A673 (cell line): ENCODE results near the gene DACT3. TPM values are rescaled to one million over a fixed set of nuclear protein-coding genes. Genes with fewer than 3 reads are reported as not detected.

Source experiments
- BruUV-seq: library from RNA; stranded (reverse); fragments of 400-500 nt; replicated peaks from 2 replicates; lab custom pipeline; 2021; lab: Mats Ljungman, UMichigan
- CTCF ChIA-PET: fragments of 300-600 bp; sonication (Branson Sonifier 250); formaldehyde crosslinking; loops from one replicate; lab custom pipeline; 2022; ENCODE audit warnings: antibody characterized with exemption; lab: Charles Lee
- POLR2A ChIA-PET: fragments of 300-600 bp; sonication (Branson Sonifier 250); formaldehyde crosslinking; loops from one replicate; lab custom pipeline; 2022; ENCODE audit warnings: antibody characterized with exemption; ENCODE audit not compliant: low non-redundant PET; lab: Charles Lee
- DNase-seq: peaks from one replicate; pipeline ENCODE4 v3.0.0-alpha.2; 2015; ENCODE audit warnings: low spot score
- H3K27ac ChIP-seq: fragments of 200-600 bp; sonication (generic); 2 replicates; pipeline ENCODE4 v1.5.1; 2016; ENCODE audit warnings: mixed run types, low read depth, mild to moderate bottlenecking, mixed read lengths, antibody characterized with exemption, low read length; ENCODE audit not compliant: poor library complexity, severe bottlenecking
- H3K27me3 ChIP-seq: fragments of 200-600 bp; sonication (generic); replicated peaks from 2 replicates; pipeline ENCODE4 v1.6.1; 2017; ENCODE audit warnings: mixed run types, low read depth, mild to moderate bottlenecking, mixed read lengths, antibody characterized with exemption, low read length; ENCODE audit not compliant: insufficient read depth, poor library complexity
- H3K36me3 ChIP-seq: fragments of 200-600 bp; sonication (generic); 2 replicates; pipeline ENCODE4 v1.6.1; 2016; ENCODE audit warnings: mixed run types, mild to moderate bottlenecking, mixed read lengths, antibody characterized with exemption, low read length; ENCODE audit not compliant: insufficient read depth, poor library complexity, severe bottlenecking
- H3K4me1 ChIP-seq: fragments of 200-600 bp; sonication (generic); 2 replicates; pipeline ENCODE4 v1.6.1; 2017; ENCODE audit warnings: mixed run types, mild to moderate bottlenecking, mixed read lengths, antibody characterized with exemption, low read length; ENCODE audit not compliant: insufficient read depth, poor library complexity, severe bottlenecking
- H3K4me3 ChIP-seq: fragments of 200-600 bp; sonication (generic); 2 replicates; pipeline ENCODE4 v1.5.1; 2016; ENCODE audit warnings: low read depth, mixed run types, mild to moderate bottlenecking, mixed read lengths, low read length; ENCODE audit not compliant: poor library complexity, severe bottlenecking
- H3K9me3 ChIP-seq: fragments of 200-600 bp; sonication (generic); 2 replicates; pipeline ENCODE4 v1.6.1; 2016; ENCODE audit warnings: mixed run types, low read depth, mild to moderate bottlenecking, mixed read lengths, antibody characterized with exemption, low read length; ENCODE audit not compliant: poor library complexity, severe bottlenecking
- EZH2 ChIP-seq: fragments of 200-600 bp; sonication (generic); IDR thresholded peaks from 2 replicates; pipeline ENCODE4 v1.6.1; 2017; ENCODE audit warnings: borderline replicate concordance, low read depth, mild to moderate bottlenecking, mixed read lengths, antibody characterized with exemption, low read length; ENCODE audit not compliant: poor library complexity, severe bottlenecking
- intact Hi-C: fragments of 100-400 bp; cut with micrococcal nuclease; formaldehyde crosslinking; loops from one replicate; pipeline ENCODE4 v1.10.0; 2022; ENCODE audit not compliant: unreplicated experiment
- total RNA-seq: library from RNA; stranded (reverse); gene quantifications from 2 replicates; pipeline ENCODE4 v1.2.3, GENCODE V29; 2021
- TF ChIP-seq, protein P1 (sequence below): fragments of 300-800, 200-600 bp; sonication (generic); conservative IDR thresholded peaks from 2 replicates; pipeline ENCODE4 v1.5.1; 2017; ENCODE audit warnings: low read depth, mild to moderate bottlenecking, antibody characterized with exemption, low read length, moderate library complexity, mixed read lengths

DACT3 gene
- total RNA-seq, 1 experiment from 2014 or later, result 0.32 TPM

DNA sequence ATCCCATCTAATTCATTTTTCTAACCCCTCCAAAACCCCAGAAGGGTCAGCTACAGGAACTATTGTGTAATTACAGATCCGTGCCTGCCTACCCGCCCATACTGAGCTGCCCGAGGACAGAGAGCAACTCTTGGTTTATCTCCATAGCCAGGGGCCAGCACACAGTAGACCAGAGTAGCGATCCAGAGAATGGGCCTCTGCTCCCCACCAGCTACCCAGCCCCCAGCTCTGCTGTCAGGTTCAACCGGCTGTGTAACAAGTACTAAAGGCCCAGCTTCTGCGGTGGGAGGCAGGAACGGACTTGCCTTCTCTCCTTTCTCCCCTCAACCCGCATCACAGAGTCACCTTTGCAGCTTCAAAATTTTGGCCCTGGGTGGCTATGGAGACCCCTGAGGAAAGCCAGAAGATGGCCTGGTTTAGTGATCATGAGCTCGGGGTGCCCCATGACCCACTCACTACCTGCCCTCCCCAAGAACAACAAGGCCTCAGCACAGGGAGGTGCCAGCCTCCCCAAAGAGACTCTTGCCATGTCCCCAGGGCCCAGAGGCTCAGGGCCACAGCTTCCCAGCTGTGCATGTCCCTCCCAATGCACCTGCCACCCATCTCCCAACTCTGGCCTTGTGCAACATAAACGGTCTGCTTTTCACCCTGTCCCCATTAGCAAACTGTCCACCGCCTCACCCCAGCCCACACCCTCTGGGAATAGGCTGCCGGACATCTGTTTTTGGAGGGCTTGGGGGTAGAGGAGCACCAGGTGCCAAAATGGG, 54.1 kb downstream of the DACT3 start:
- DNase-seq, result no peak

DNA sequence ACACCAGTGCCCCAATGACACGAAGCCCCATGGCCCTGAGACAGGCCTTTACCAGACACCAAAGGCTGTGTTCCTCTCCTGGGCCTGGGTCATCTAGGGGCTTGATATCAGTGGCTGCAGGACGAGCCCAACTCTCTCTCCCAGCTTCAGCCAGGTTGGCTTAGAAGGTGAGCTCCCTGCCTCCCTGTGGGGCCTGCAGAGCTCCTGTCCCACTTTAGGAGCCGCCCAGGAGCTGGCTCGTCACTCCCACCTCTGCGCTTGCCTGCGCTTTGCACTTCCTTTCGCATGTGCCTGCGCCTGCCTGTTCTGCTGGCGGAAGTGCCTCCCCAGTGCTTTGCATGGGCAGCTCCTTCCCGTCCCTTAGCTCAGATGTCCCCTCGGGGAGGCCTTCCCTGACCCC, 55.0 kb downstream of the DACT3 start:
- Histone ChIP-seq H3K27me3 (no peaks in the 10 kb centered on the region), H3K9me3 (no peaks in the 10 kb centered on the region), H3K36me3 (peaks cover 51% of the 10 kb centered on the region), H3K4me1 (peaks cover 10% of the 10 kb centered on the region), H3K27ac (no peak overlapping the region), H3K4me3 (no peak overlapping the region)
- ChIA-PET POLR2A (no interaction called here), CTCF (no interaction called here)
- no peak for DNase-seq
- BruUV-seq, result no TSS peak
- TF ChIP-seq EZH2, result no peak
- TF ChIP-seq, protein P1, sequence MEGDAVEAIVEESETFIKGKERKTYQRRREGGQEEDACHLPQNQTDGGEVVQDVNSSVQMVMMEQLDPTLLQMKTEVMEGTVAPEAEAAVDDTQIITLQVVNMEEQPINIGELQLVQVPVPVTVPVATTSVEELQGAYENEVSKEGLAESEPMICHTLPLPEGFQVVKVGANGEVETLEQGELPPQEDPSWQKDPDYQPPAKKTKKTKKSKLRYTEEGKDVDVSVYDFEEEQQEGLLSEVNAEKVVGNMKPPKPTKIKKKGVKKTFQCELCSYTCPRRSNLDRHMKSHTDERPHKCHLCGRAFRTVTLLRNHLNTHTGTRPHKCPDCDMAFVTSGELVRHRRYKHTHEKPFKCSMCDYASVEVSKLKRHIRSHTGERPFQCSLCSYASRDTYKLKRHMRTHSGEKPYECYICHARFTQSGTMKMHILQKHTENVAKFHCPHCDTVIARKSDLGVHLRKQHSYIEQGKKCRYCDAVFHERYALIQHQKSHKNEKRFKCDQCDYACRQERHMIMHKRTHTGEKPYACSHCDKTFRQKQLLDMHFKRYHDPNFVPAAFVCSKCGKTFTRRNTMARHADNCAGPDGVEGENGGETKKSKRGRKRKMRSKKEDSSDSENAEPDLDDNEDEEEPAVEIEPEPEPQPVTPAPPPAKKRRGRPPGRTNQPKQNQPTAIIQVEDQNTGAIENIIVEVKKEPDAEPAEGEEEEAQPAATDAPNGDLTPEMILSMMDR, result no peak
- intact Hi-C loops, result no loop called here

More for the DNA sequence above, 54.1 kb downstream of the DACT3 start:
- TF ChIP-seq EZH2, result no peak
- TF ChIP-seq, protein P1, result no peak
- H3K4me3 ChIP-seq, result no peak overlapping the region
- H3K9me3 ChIP-seq, result no peaks in the 10 kb centered on the region
- CTCF ChIA-PET, result no interaction called here
- BruUV-seq, result no TSS peak
- H3K27me3 ChIP-seq, result no peaks in the 10 kb centered on the region
- peaks cover 10% of the 10 kb centered on the region for H3K4me1 ChIP-seq
- H3K27ac ChIP-seq, result no peak overlapping the region
- POLR2A ChIA-PET, result no interaction called here
- intact Hi-C loops, result no loop called here
- peaks cover 51% of the 10 kb centered on the region for H3K36me3 ChIP-seq

DNA sequence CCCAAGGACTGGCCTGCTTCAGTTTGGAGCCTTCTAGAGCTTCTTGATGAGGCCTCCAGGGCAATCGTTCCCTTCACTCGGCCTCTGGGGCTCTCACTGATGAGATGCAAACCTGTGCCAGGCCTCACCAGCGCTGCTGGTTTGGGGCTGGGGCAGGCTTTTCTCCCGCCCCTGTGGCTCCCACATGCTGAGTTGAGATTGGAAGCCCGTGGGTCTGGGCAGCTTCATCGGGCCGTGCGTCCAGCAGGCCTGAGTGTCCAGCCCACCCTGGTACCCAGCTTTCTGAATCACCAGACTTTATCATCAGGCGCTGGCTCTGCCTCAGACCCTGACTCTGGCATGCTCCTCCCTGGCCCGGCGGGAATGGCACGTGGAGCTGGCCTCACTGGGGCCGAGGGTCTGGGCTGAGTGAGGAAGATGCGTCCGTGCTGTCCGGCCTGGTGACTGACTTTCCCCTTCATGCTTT, 55.6 kb downstream of the DACT3 start:
- Histone ChIP-seq H3K4me1 (peaks cover 10% of the 10 kb centered on the region), H3K9me3 (no peaks in the 10 kb centered on the region), H3K36me3 (peaks cover 51% of the 10 kb centered on the region), H3K27ac (no peak overlapping the region), H3K27me3 (no peaks in the 10 kb centered on the region), H3K4me3 (no peak overlapping the region)
- DNase-seq, result no peak
- intact Hi-C loops, result no loop called here
- CTCF ChIA-PET, result interaction anchor here (0.6 kb wide), 1 partner anchor 28 kb away, joined by 3 read pairs; no protein-coding TSS in a partner anchor
- POLR2A ChIA-PET, result no interaction called here
- no TSS peak for BruUV-seq
- TF ChIP-seq EZH2, result no peak
- TF ChIP-seq, protein P1, result no peak
